WTC11 (cell line): ENCODE data around the gene WDFY3. TPM values are rescaled to one million over a fixed set of nuclear protein-coding genes. Genes with fewer than 3 reads are reported as not detected.

ENCODE experiments used
- CREM ChIP-seq: sonication (generic); formaldehyde crosslinking; IDR thresholded peaks from 2 replicates; pipeline ENCODE4 v1.8.1; 2022; ENCODE audit warnings: mild to moderate bottlenecking, missing genetic modification reagents, moderate library complexity
- CTCF ChIP-seq: fragments of 200-600 bp; IDR thresholded peaks from 2 replicates; pipeline ENCODE4 v1.8.0; 2022; ENCODE audit warnings: antibody characterized with exemption
- ELF4 ChIP-seq: sonication (generic); formaldehyde crosslinking; IDR thresholded peaks from 2 replicates; pipeline ENCODE4 v1.8.1; 2022; ENCODE audit warnings: low read depth, mild to moderate bottlenecking, moderate library complexity, missing genetic modification reagents
- EMX1 ChIP-seq: fragments of 250-450 bp; sonication (Bioruptor Pico); IDR thresholded peaks from 2 replicates; pipeline ENCODE4 v1.8.0; 2021; ENCODE audit warnings: mild to moderate bottlenecking
- ERG ChIP-seq: fragments of 250-450 bp; sonication (Bioruptor Pico); IDR thresholded peaks from 2 replicates; pipeline ENCODE4 v1.8.0; 2021; ENCODE audit warnings: mild to moderate bottlenecking
- GABPB1 ChIP-seq: sonication (generic); formaldehyde crosslinking; IDR thresholded peaks from 2 replicates; pipeline ENCODE4 v1.8.1; 2023; ENCODE audit warnings: mild to moderate bottlenecking, missing genetic modification reagents
- GTF2I ChIP-seq: fragments of 250-450 bp; sonication (Bioruptor Pico); conservative IDR thresholded peaks from 2 replicates; pipeline ENCODE4 v1.4.0; 2021; ENCODE audit warnings: mild to moderate bottlenecking
- IRF1 ChIP-seq: sonication (generic); formaldehyde crosslinking; IDR thresholded peaks from 2 replicates; pipeline ENCODE4 v1.8.0; 2023; ENCODE audit warnings: missing genetic modification reagents
- IRF2 ChIP-seq: sonication (generic); formaldehyde crosslinking; IDR thresholded peaks from 2 replicates; pipeline ENCODE4 v1.8.0; 2022; ENCODE audit warnings: low read depth, missing genetic modification reagents, borderline replicate concordance
- JUN ChIP-seq: sonication (generic); formaldehyde crosslinking; IDR thresholded peaks from 2 replicates; pipeline ENCODE4 v1.8.0; 2023; ENCODE audit warnings: mild to moderate bottlenecking, missing genetic modification reagents
- NFATC4 ChIP-seq: fragments of 250-450 bp; sonication (Bioruptor Pico); IDR thresholded peaks from 2 replicates; pipeline ENCODE4 v1.9.0; 2021; ENCODE audit warnings: mild to moderate bottlenecking
- NFE2L1 ChIP-seq: sonication (generic); formaldehyde crosslinking; IDR thresholded peaks from 2 replicates; pipeline ENCODE4 v1.8.1; 2023; ENCODE audit warnings: missing genetic modification reagents
- NR2C2 ChIP-seq: sonication (generic); formaldehyde crosslinking; IDR thresholded peaks from 2 replicates; pipeline ENCODE4 v1.8.0; 2022; ENCODE audit warnings: mild to moderate bottlenecking, missing genetic modification reagents
- NR3C1 ChIP-seq: sonication (generic); formaldehyde crosslinking; conservative IDR thresholded peaks from 2 replicates; pipeline ENCODE4 v1.8.1; 2023; ENCODE audit warnings: low read depth, mild to moderate bottlenecking, missing genetic modification reagents
- PRDM15 ChIP-seq: sonication (generic); formaldehyde crosslinking; IDR thresholded peaks from 2 replicates; pipeline ENCODE4 v1.8.0; 2022; ENCODE audit warnings: missing genetic modification reagents
- TEAD1 ChIP-seq: sonication (generic); formaldehyde crosslinking; IDR thresholded peaks from 2 replicates; pipeline ENCODE4 v1.8.0; 2022; ENCODE audit warnings: mild to moderate bottlenecking, missing genetic modification reagents
- TEAD4 ChIP-seq: sonication (generic); formaldehyde crosslinking; IDR thresholded peaks from 2 replicates; pipeline ENCODE4 v1.8.0; 2022; ENCODE audit warnings: mild to moderate bottlenecking, missing genetic modification reagents
- ZNF396 ChIP-seq: fragments of 250-450 bp; sonication (Bioruptor Pico); IDR thresholded peaks from 2 replicates; pipeline ENCODE4 v1.8.0; 2021; ENCODE audit warnings: mild to moderate bottlenecking, moderate library complexity, borderline replicate concordance
- ZNF671 ChIP-seq: fragments of 250-450 bp; sonication (Bioruptor Pico); IDR thresholded peaks from 2 replicates; pipeline ENCODE4 v1.8.0; 2021; ENCODE audit warnings: mild to moderate bottlenecking
- ZSCAN18 ChIP-seq: fragments of 250-450 bp; sonication (Bioruptor Pico); IDR thresholded peaks from 2 replicates; pipeline ENCODE4 v2.1.2; 2022; ENCODE audit warnings: mild to moderate bottlenecking, moderate library complexity
- total RNA-seq: library from RNA; stranded (reverse); gene quantifications from 3 replicates; pipeline ENCODE4 v1.2.3, GENCODE V29; 2021
- TF ChIP-seq, protein P1 (sequence below): fragments of 250-450 bp; sonication (Bioruptor Pico); IDR thresholded peaks from 2 replicates; pipeline ENCODE4 v1.9.0; 2021; ENCODE audit warnings: mild to moderate bottlenecking
- TF ChIP-seq, protein P2 (sequence below): sonication (generic); formaldehyde crosslinking; IDR thresholded peaks from 2 replicates; pipeline ENCODE4 v1.8.0; 2023; ENCODE audit warnings: mild to moderate bottlenecking, missing genetic modification reagents
- TF ChIP-seq, protein P3 (sequence below): sonication (generic); formaldehyde crosslinking; conservative IDR thresholded peaks from 2 replicates; pipeline ENCODE4 v1.8.1; 2023; ENCODE audit warnings: mild to moderate bottlenecking, low read depth, missing genetic modification reagents, moderate library complexity

WDFY3 gene
- total RNA-seq, 1 experiment from 2014 or later = 77.2 TPM

GRCh38 chr4:84965553-84966381, 723 bp downstream of the WDFY3 start (continued):
- TF ChIP-seq, protein P1, sequence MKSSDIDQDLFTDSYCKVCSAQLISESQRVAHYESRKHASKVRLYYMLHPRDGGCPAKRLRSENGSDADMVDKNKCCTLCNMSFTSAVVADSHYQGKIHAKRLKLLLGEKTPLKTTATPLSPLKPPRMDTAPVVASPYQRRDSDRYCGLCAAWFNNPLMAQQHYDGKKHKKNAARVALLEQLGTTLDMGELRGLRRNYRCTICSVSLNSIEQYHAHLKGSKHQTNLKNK (CRISPR knock-in tag) = no peak
- TF ChIP-seq CTCF (no peak), NFE2L1 (CRISPR knock-in tag) (no peak), ERG (CRISPR knock-in tag) (no peak), TEAD1 (peak; percentile 37; the same call in 1 of the 2 replicates), IRF2 (no peak), NR3C1 (CRISPR knock-in tag) (no peak), NR2C2 (CRISPR knock-in tag) (no peak), GTF2I (CRISPR knock-in tag) (no peak), TEAD4 (CRISPR knock-in tag) (peak; percentile 54; the same call in 1 of the 2 replicates), ZSCAN18 (no peak), GABPB1 (CRISPR knock-in tag) (0 out of 2 replicates have a peak, but pooled peaks have one; percentile 16), CREM (CRISPR knock-in tag) (0 out of 2 replicates have a peak, but pooled peaks have one; percentile 17), ZNF671 (no peak), ELF4 (CRISPR knock-in tag) (no peak), EMX1 (CRISPR knock-in tag) (no peak), ZNF396 (CRISPR knock-in tag) (no peak), PRDM15 (no peak), NFATC4 (CRISPR knock-in tag) (no peak), IRF1 (CRISPR knock-in tag) (no peak), JUN (CRISPR knock-in tag) (peak; percentile 62; the same call in 1 of the 2 replicates)
- TF ChIP-seq, protein P2, sequence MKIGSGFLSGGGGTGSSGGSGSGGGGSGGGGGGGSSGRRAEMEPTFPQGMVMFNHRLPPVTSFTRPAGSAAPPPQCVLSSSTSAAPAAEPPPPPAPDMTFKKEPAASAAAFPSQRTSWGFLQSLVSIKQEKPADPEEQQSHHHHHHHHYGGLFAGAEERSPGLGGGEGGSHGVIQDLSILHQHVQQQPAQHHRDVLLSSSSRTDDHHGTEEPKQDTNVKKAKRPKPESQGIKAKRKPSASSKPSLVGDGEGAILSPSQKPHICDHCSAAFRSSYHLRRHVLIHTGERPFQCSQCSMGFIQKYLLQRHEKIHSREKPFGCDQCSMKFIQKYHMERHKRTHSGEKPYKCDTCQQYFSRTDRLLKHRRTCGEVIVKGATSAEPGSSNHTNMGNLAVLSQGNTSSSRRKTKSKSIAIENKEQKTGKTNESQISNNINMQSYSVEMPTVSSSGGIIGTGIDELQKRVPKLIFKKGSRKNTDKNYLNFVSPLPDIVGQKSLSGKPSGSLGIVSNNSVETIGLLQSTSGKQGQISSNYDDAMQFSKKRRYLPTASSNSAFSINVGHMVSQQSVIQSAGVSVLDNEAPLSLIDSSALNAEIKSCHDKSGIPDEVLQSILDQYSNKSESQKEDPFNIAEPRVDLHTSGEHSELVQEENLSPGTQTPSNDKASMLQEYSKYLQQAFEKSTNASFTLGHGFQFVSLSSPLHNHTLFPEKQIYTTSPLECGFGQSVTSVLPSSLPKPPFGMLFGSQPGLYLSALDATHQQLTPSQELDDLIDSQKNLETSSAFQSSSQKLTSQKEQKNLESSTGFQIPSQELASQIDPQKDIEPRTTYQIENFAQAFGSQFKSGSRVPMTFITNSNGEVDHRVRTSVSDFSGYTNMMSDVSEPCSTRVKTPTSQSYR = no peak
- TF ChIP-seq, protein P3, sequence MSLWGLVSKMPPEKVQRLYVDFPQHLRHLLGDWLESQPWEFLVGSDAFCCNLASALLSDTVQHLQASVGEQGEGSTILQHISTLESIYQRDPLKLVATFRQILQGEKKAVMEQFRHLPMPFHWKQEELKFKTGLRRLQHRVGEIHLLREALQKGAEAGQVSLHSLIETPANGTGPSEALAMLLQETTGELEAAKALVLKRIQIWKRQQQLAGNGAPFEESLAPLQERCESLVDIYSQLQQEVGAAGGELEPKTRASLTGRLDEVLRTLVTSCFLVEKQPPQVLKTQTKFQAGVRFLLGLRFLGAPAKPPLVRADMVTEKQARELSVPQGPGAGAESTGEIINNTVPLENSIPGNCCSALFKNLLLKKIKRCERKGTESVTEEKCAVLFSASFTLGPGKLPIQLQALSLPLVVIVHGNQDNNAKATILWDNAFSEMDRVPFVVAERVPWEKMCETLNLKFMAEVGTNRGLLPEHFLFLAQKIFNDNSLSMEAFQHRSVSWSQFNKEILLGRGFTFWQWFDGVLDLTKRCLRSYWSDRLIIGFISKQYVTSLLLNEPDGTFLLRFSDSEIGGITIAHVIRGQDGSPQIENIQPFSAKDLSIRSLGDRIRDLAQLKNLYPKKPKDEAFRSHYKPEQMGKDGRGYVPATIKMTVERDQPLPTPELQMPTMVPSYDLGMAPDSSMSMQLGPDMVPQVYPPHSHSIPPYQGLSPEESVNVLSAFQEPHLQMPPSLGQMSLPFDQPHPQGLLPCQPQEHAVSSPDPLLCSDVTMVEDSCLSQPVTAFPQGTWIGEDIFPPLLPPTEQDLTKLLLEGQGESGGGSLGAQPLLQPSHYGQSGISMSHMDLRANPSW = no peak
